ENCODE data around the gene SVEP1.
A peak's percentile ranks its signal among the peaks of the same experiment; 100 is the strongest.

Gene SVEP1

DNA sequence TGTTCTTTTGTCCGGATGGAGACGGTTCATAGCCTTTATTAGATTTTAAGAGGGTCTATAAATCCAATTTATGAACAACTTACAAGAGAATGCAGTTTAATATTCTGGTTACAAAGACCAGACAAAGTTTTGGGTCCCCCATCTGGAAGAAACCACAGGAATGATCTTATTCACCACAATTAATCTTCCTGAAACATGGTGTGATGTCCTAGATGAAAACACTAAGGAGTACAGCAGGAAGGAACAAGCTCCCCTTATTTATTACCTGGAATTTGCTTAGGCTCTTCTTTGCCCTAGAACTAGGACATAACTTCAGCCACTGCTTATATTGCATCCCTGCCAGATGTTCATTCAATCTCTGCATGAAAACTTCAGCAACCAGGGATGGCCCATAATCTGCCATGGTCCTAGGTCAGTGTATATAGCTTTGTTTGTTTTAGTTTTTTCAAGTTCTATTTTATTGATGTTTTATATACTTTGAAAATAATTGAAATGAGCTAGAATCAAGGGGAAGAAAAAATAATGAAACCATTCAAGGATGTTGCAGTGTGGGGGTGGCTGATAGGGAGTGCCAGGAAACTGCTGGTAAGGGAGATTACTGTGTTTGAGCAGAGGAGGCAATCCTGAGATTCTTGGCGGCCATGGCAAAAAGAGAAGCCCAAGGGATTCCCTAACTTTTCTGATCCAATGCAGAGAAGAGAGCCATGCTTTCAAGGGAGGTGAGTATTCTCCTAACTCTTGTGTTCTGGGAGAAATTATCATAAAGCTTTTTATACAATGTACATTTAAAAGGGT is 258.7 kb downstream of the SVEP1 start:
- H3K36me3 ChIP-seq (ENCODE audit: control insufficient read depth in 4 of 4, insufficient read depth in 4 of 4, low read length in 3 of 4) = no peaks in the 10 kb centered on the region
- no peak overlapping the region for H3K4me3 ChIP-seq (ENCODE audit: control insufficient read depth in 1 of 7, extremely low read depth in 1 of 7, insufficient read depth in 4 of 7, low read depth in 2 of 7, low read length in 6 of 7)
- H3K27ac ChIP-seq (ENCODE audit: insufficient read depth in 1 of 2, low read depth in 1 of 2, low read length in 2 of 2, poor library complexity in 1 of 2, severe bottlenecking in 2 of 2) = no peak overlapping the region
- ChIA-PET POLR2A (no interaction called here), CTCF (interaction anchor here (1.2 kb wide), 2 partner anchors 10 to 63 kb away, joined by 3 read pairs; no protein-coding TSS in a partner anchor)
- WGBS (ENCODE audit: insufficient coverage) = no CpG with 5 or more reads among the region's 3 CpGs
- no peaks in the 10 kb centered on the region for H3K27me3 ChIP-seq (replicated peaks in 2 of 5; ENCODE audit: control insufficient read depth in 4 of 5, insufficient read depth in 5 of 5, low read length in 4 of 5)
- H3K9me3 ChIP-seq (ENCODE audit: control extremely low read depth in 1 of 5, control insufficient read depth in 4 of 5, insufficient read depth in 2 of 5, low read depth in 1 of 5, low read length in 4 of 5) = no peaks in the 10 kb centered on the region
- DNase-seq = peak; percentile 46 to 85 (median 75)
- peaks cover 5 to 20% (median 6%) of the 10 kb centered on the region in 4 experiments for H3K4me1 ChIP-seq (ENCODE audit: control extremely low read depth in 1 of 4, control insufficient read depth in 4 of 4, insufficient read depth in 4 of 4, low read length in 3 of 4)

DNA sequence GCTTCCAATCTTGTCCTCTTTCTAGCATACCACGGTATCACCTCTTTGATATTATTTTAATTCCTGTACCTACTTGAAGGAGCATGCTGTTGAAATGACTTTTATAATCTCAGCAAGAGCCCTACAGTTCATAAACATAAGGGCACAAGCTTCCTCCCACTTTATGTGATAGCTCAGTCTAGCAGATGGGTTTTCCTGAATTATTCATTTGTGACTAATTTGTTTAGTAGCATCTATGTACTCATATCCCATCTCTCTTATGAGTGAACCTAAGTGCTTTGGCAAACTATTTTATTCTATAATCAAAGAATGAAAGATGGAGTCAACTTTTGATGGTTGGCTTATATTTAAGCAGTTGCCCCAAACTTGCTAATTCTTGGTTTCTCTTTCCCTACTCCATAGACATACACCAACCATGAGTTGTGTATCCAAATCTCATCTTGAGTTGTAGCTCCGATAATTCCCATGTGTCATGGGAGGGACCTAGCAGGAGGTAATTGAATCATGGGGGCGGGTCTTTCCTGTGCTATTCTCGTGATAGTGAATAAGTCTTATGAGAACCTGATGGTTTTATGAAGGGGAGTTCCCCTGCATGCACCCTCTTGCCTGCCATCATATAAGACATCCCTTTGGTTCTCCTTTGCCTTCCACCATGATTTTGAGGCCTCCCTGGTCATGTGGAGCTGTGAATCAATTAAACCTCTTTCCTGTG is 259.6 kb downstream of the SVEP1 start:
- WGBS (ENCODE audit: insufficient coverage) = no CpG with 5 or more reads among the region's 4 CpGs
- no peaks in the 10 kb centered on the region for H3K36me3 ChIP-seq (ENCODE audit: control insufficient read depth in 4 of 4, insufficient read depth in 4 of 4, low read length in 3 of 4)
- ChIA-PET CTCF (interaction anchor here (1.2 kb wide), 1 partner anchor 9 kb away, joined by 3 read pairs; no protein-coding TSS in a partner anchor), POLR2A (no interaction called here)
- no peak for DNase-seq
- H3K9me3 ChIP-seq (ENCODE audit: control extremely low read depth in 1 of 5, control insufficient read depth in 4 of 5, insufficient read depth in 2 of 5, low read depth in 1 of 5, low read length in 4 of 5) = no peaks in the 10 kb centered on the region
- no peak overlapping the region for H3K4me3 ChIP-seq (ENCODE audit: control insufficient read depth in 1 of 7, extremely low read depth in 1 of 7, insufficient read depth in 4 of 7, low read depth in 2 of 7, low read length in 6 of 7)
- H3K27ac ChIP-seq (ENCODE audit: insufficient read depth in 1 of 2, low read depth in 1 of 2, low read length in 2 of 2, poor library complexity in 1 of 2, severe bottlenecking in 2 of 2) = no peak overlapping the region
- peaks cover 5 to 20% (median 6%) of the 10 kb centered on the region in 4 experiments for H3K4me1 ChIP-seq (ENCODE audit: control extremely low read depth in 1 of 4, control insufficient read depth in 4 of 4, insufficient read depth in 4 of 4, low read length in 3 of 4)
- H3K27me3 ChIP-seq (replicated peaks in 2 of 5; ENCODE audit: control insufficient read depth in 4 of 5, insufficient read depth in 5 of 5, low read length in 4 of 5) = no peaks in the 10 kb centered on the region

DNA sequence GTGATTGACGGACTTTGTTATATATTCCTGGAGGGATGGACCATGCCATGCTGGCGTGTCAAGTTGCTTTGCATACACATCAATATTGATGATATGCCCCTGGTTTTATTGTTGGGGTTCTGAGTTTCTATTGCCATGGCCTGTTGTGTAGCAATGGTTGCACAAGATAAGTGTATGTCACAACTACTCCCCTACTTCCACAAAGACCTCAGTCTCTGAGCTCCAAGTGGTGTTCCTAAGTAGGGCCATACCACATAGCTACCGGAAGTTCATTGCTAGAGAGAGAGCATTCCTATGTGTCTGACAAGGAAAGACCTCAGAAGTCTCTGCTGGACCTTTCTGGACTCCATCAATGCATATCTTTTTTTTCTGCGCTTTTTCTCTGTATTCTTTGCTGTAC is 261.6 kb downstream of the SVEP1 start:
- Histone ChIP-seq H3K36me3 (ENCODE audit: control insufficient read depth in 4 of 4, insufficient read depth in 4 of 4, low read length in 3 of 4) (no peaks in the 10 kb centered on the region), H3K27ac (ENCODE audit: insufficient read depth in 1 of 2, low read depth in 1 of 2, low read length in 2 of 2, poor library complexity in 1 of 2, severe bottlenecking in 2 of 2) (no peak overlapping the region), H3K27me3 (replicated peaks in 2 of 5; ENCODE audit: control insufficient read depth in 4 of 5, insufficient read depth in 5 of 5, low read length in 4 of 5) (no peaks in the 10 kb centered on the region), H3K9me3 (ENCODE audit: control extremely low read depth in 1 of 5, control insufficient read depth in 4 of 5, insufficient read depth in 2 of 5, low read depth in 1 of 5, low read length in 4 of 5) (no peaks in the 10 kb centered on the region), H3K4me1 (ENCODE audit: control extremely low read depth in 1 of 4, control insufficient read depth in 4 of 4, insufficient read depth in 4 of 4, low read length in 3 of 4) (peaks cover 5 to 20% (median 6%) of the 10 kb centered on the region in 4 experiments), H3K4me3 (ENCODE audit: control insufficient read depth in 1 of 7, extremely low read depth in 1 of 7, insufficient read depth in 4 of 7, low read depth in 2 of 7, low read length in 6 of 7) (no peak overlapping the region)
- ChIA-PET POLR2A (no interaction called here), CTCF (no interaction called here)
- 100% methylated on average over 1 of the region's 4 CpGs for WGBS (ENCODE audit: insufficient coverage)
- DNase-seq = no peak

DNA sequence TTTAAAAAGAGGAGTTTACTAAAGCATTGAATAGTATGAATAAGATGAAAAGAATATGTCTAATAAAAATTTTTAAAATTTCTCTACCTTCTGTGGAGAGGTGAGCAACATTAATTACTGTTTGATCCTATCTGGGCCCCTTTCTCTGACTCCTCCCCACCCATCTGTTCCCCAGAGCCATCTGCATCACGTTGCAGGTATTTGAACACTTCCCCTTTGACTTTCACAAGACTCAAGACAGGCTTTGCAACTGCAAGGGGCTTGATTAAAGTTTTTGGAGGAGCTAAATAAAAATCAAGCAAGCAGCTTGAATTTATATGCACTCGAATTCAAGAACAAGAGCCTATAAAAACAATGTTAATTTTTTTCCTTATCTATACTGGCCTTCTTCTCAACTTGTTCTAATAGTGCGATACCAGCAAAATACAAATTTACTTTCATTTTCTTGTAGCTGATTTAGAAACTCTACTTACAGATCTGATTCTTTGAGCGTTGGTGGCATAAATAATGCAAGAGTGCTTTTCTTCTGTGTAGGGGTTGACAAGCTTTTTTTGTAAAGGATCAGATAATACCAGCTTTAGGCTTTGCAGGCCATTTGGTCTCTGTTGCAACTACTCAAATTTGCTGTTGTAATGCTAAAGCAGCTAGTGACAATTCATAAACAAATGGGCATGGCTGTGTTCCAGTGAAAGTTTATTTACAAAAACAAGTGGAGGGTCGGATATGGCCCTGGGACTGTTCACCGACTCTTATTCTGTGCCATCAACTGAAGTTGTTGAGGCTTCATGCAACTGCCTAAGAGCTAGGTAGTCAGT is 263.1 kb downstream of the SVEP1 start:
- POLR2A ChIA-PET = no interaction called here
- Histone ChIP-seq H3K9me3 (ENCODE audit: control extremely low read depth in 1 of 5, control insufficient read depth in 4 of 5, insufficient read depth in 2 of 5, low read depth in 1 of 5, low read length in 4 of 5) (peaks cover 0 to 3% (median 0%) of the 10 kb centered on the region in 5 experiments), H3K4me1 (ENCODE audit: control extremely low read depth in 1 of 4, control insufficient read depth in 4 of 4, insufficient read depth in 4 of 4, low read length in 3 of 4) (peaks cover 5 to 17% (median 6%) of the 10 kb centered on the region in 4 experiments), H3K27me3 (replicated peaks in 2 of 5; ENCODE audit: control insufficient read depth in 4 of 5, insufficient read depth in 5 of 5, low read length in 4 of 5) (no peaks in the 10 kb centered on the region), H3K4me3 (ENCODE audit: control insufficient read depth in 1 of 7, extremely low read depth in 1 of 7, insufficient read depth in 4 of 7, low read depth in 2 of 7, low read length in 6 of 7) (peak overlapping the region in 4 of 7 experiments; percentile 35 to 75 (median 53)), H3K36me3 (ENCODE audit: control insufficient read depth in 4 of 4, insufficient read depth in 4 of 4, low read length in 3 of 4) (no peaks in the 10 kb centered on the region), H3K27ac (ENCODE audit: insufficient read depth in 1 of 2, low read depth in 1 of 2, low read length in 2 of 2, poor library complexity in 1 of 2, severe bottlenecking in 2 of 2) (no peak overlapping the region)
- peak; percentile 8 to 88 (median 78) for DNase-seq
- CTCF ChIA-PET = no interaction called here
- 55% methylated on average over 3 of the region's 6 CpGs for WGBS (ENCODE audit: insufficient coverage)

All from common myeloid progenitor, CD34-positive (primary cell).